ENCODE data around the gene CLEC1B. TPM values are rescaled to one million over a fixed set of nuclear protein-coding genes. Genes with fewer than 3 reads are reported as not detected.

CLEC1B gene
- total RNA-seq (under 1 TPM; 0.38 to 0.63 TPM), polyA plus RNA-seq (ENCODE audit: insufficient read length in 6 of 6) (1 to 10 TPM; 1.1 to 2.6 (median 2.2) TPM)
- long read RNA-seq, donor 1 = 0 reads
- long read RNA-seq, donor 2, partial matches to known transcripts = 0 of 1 reads
- long read RNA-seq, donor 2, other reads (novel, unspliced or antisense) = 0 of 1 reads
- long read RNA-seq, donor 3 = 0 reads
- long read RNA-seq, donor 4 = 0 reads
- long read RNA-seq, donor 5 = 0 reads
- long read RNA-seq, donor 6 = 0 reads
- long read RNA-seq, donor 7 = 0 reads
- long read RNA-seq, donor 8, partial matches to known transcripts = 0 of 1 reads
- long read RNA-seq, donor 8, other reads (novel, unspliced or antisense) = 0 of 1 reads
- long read RNA-seq, donor 9 = 0 reads
- long read RNA-seq, donor 10 = 0 reads
- long read RNA-seq, donor 11 = 0 reads
- long read RNA-seq, donor 12 = 0 reads

DNA sequence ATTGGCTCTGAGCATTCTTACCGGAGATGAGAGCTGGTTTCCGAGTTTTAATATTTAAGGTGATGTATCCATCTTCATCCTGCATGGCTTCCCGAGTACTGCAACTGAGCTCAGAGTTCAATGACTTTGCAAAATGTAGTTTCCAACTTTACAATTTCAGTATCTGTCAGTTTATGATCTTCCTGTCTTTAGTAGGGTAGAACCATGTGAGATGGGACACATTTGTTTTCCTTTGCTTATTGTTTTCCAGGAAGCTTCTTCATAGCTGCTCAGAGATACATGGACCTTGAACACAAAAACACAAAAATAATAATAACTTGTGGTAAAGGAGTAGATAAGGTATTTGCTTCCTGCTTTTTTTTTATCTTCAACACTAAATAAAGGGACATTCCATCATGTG is at the start of gene CLEC1B:
Gene CLEC1B (minus strand): TSS at position 106 of the 400 bp plus-strand sequence. CDS start 21 bp downstream, at position 85.
- H3K4me1 ChIP-seq = no peaks in the 10 kb centered on the region
- H3K36me3 ChIP-seq = no peaks in the 10 kb centered on the region
- intact Hi-C loops (cut with DNase I) = no loop called here

DNA sequence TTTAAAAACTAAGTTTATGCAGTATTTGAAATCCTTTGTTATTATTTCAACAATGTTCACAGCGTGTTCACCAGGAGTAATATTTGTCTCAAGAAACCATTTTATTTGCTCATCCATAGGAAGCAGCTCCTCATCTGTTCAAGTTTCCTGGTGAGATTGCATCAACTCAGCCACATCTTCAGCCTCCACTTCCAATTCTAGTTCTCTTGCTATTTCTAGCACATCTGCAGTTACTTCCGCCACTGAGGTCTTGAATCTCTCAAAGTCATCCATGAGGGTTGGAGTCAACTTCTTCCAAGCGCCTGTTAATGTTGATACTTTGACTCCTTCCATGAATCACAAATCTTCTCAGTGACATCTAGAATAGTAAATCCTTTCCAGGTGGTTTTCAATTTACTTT is 49.6 kb upstream of the CLEC1B start:
- no peaks in the 10 kb centered on the region for H3K27me3 ChIP-seq
- H3K27ac ChIP-seq = no peak overlapping the region
- H3K36me3 ChIP-seq = no peaks in the 10 kb centered on the region
- H3K4me1 ChIP-seq = peaks cover 0 to 3% of the 10 kb centered on the region in 2 donors
- H3K9me3 ChIP-seq = no peaks in the 10 kb centered on the region
- ATAC-seq (no peak), DNase-seq (no peak)
- no peak overlapping the region for H3K4me3 ChIP-seq
- TF ChIP-seq, protein P1, sequence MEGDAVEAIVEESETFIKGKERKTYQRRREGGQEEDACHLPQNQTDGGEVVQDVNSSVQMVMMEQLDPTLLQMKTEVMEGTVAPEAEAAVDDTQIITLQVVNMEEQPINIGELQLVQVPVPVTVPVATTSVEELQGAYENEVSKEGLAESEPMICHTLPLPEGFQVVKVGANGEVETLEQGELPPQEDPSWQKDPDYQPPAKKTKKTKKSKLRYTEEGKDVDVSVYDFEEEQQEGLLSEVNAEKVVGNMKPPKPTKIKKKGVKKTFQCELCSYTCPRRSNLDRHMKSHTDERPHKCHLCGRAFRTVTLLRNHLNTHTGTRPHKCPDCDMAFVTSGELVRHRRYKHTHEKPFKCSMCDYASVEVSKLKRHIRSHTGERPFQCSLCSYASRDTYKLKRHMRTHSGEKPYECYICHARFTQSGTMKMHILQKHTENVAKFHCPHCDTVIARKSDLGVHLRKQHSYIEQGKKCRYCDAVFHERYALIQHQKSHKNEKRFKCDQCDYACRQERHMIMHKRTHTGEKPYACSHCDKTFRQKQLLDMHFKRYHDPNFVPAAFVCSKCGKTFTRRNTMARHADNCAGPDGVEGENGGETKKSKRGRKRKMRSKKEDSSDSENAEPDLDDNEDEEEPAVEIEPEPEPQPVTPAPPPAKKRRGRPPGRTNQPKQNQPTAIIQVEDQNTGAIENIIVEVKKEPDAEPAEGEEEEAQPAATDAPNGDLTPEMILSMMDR (IDR thresholded peaks at IDR 0.05) = no peak
- intact Hi-C loops (cut with DNase I) = no loop called here

More for the DNA sequence above, at the start of gene CLEC1B:
- TF ChIP-seq, protein P1 (IDR thresholded peaks at IDR 0.05) = no peak
- no peaks in the 10 kb centered on the region for H3K9me3 ChIP-seq
- DNase-seq (no peak), ATAC-seq (no peak)
- no peaks in the 10 kb centered on the region for H3K27me3 ChIP-seq
- H3K27ac ChIP-seq = no peak within 1 kb of the TSS
- H3K4me3 ChIP-seq = no peak within 1 kb of the TSS

DNA sequence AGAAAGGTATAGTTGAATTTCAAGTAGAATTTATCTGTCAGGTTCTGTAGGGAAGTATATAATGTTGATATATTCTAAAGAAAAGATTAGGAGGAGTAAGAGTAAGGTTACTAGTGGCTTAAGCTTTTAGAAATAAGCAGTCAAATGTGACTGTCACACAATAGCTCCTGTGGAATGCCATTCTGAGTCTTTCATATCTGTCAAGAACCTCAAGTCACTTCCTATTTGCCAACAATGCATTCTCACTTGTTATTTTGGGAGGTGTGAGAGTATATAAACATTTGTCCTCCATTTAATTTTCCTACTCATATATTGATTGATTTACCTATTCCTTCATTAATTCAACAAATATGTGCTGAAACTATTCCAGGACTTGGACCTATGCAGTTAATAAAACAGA is 43.2 kb upstream of the CLEC1B start:
- intact Hi-C loops (cut with DNase I) = no loop called here
- TF ChIP-seq, protein P1 (IDR thresholded peaks at IDR 0.05) = no peak
- DNase-seq (no peak), ATAC-seq (no peak)
- H3K4me3 ChIP-seq = no peak overlapping the region
- no peak overlapping the region for H3K27ac ChIP-seq
- no peaks in the 10 kb centered on the region for H3K36me3 ChIP-seq
- H3K4me1 ChIP-seq = no peaks in the 10 kb centered on the region
- H3K9me3 ChIP-seq = no peaks in the 10 kb centered on the region
- H3K27me3 ChIP-seq = no peaks in the 10 kb centered on the region

DNA sequence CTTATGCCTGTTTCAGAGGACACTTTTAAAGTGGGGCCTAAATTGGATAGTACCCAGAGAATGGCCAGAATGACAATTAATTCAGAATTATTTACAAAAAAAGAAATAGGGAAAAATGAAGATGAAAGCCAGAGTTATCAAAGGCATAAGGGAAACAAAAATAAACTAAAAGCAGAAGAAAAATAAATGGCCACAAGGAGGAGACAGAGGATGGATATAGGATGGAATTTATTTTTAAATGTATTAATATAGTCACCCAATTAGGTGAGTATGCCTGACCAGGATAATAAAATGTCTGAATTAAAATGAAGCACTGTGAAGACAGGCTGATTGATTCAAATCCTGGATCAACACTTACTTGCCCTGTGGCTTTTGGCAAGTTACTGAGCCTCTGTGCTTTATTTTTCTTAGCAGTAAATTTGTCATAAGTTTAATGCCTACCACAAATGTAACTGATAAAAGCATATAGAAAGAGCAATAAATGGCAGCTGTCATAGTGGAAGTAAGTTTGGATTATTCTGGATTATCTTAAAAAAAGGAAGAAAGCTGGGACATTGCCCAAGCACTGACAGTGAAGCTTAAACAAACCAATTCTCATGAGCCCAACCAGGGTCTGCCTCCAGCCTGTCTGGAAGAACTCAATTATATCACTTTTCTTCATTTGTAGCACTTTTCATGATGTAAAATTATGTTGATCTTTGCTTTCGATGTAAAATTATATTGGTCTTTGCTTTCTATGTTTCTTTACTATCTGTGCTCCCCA is 35.0 kb upstream of the CLEC1B start:
- no peaks in the 10 kb centered on the region for H3K27me3 ChIP-seq
- no peaks in the 10 kb centered on the region for H3K9me3 ChIP-seq
- no peak overlapping the region for H3K4me3 ChIP-seq
- peak; percentile 52 for ATAC-seq
- peaks cover 0 to 8% of the 10 kb centered on the region in 2 donors for H3K4me1 ChIP-seq
- intact Hi-C loops (cut with DNase I) = no loop called here
- TF ChIP-seq, protein P1 (IDR thresholded peaks at IDR 0.05) = peak in 1 of 2 donors; percentile 46
- DNase-seq = peak in 2 of 4 donors; percentile 10 to 13
- no peaks in the 10 kb centered on the region for H3K36me3 ChIP-seq
- no peak overlapping the region for H3K27ac ChIP-seq

DNA sequence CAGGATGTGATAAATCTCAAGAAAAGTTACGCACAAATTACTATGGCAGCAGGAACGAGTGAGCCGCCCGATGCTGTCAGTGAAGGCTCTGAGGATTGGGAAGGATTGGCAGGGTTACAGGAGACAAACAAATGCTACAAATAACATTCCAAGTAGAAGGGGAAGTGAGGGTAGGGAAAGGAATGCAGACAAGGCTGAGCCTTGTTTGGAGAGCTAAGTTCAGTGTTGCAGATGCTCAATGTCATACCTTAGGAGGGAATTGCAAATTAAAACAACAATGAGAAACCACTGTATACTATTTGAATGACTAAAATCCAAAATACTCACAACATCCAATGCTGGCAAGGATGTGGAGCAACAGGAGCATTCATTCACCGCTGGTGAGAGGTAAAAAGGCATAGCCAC is 32.9 kb upstream of the CLEC1B start:
- intact Hi-C loops (cut with DNase I) = no loop called here

More for the DNA sequence above, 32.9 kb upstream of the CLEC1B start:
- ATAC-seq (peak; percentile 16), DNase-seq (no peak)
- Histone ChIP-seq H3K4me1 (peaks cover 0 to 14% of the 10 kb centered on the region in 2 donors), H3K27ac (peak overlapping the region in 1 of 2 donors; percentile 65), H3K27me3 (no peaks in the 10 kb centered on the region), H3K36me3 (no peaks in the 10 kb centered on the region), H3K9me3 (no peaks in the 10 kb centered on the region), H3K4me3 (no peak overlapping the region)
- TF ChIP-seq, protein P1 (IDR thresholded peaks at IDR 0.05) = no peak
